Measurements from ENCODE around the gene SLC25A41.
A peak's percentile ranks its signal among the peaks of the same experiment; 100 is the strongest.

Gene SLC25A41

GRCh38 chr19:6464070-6464873 is 30.7 kb upstream of the SLC25A41 start, which contains the start of gene CRB3:
CRB3 (plus strand) TSS chr19:6464271; CDS start chr19:6464702, 431 bp downstream.
- peak within 1 kb of the TSS; percentile 81 for H3K27ac ChIP-seq
- DNase-seq (ENCODE audit: low read depth, low spot score) = peak; percentile 41

- H3K27ac ChIP-seq = peak overlapping the region; percentile 81
- peak; percentile 93 for DNase-seq (ENCODE audit: low read depth, low spot score)
Observed at GRCh38 chr19:6460099-6460884, 26.7 kb upstream of the SLC25A41 start.

GRCh38 chr19:6459262-6460098 is 25.9 kb upstream of the SLC25A41 start, which contains the start of gene SLC25A23:
SLC25A23 (minus strand) TSS chr19:6459792; CDS start chr19:6459628, 164 bp downstream.
- peak; percentile 20 for DNase-seq (ENCODE audit: low read depth, low spot score)
- peak within 1 kb of the TSS; percentile 81 for H3K27ac ChIP-seq

- no peak overlapping the region for H3K27ac ChIP-seq
- DNase-seq (ENCODE audit: low read depth, low spot score) = no peak
Observed at GRCh38 chr19:6458695-6459261, 25.2 kb upstream of the SLC25A41 start.

GRCh38 chr19:6457958-6458694 is 24.6 kb upstream of the SLC25A41 start:
- no peak overlapping the region for H3K27ac ChIP-seq
- DNase-seq (ENCODE audit: low read depth, low spot score) = no peak

- H3K27ac ChIP-seq = no peak overlapping the region
- DNase-seq (ENCODE audit: low read depth, low spot score) = no peak
Observed at GRCh38 chr19:6455924-6456323, 22.4 kb upstream of the SLC25A41 start.

- DNase-seq (ENCODE audit: low read depth, low spot score) = no peak
- H3K27ac ChIP-seq = no peak overlapping the region
Observed at GRCh38 chr19:6453951-6454565, 20.5 kb upstream of the SLC25A41 start.

- H3K27ac ChIP-seq = no peak overlapping the region
- DNase-seq (ENCODE audit: low read depth, low spot score) = no peak
Observed at GRCh38 chr19:6452899-6453298, 19.3 kb upstream of the SLC25A41 start.

GRCh38 chr19:6452223-6452614 is 18.7 kb upstream of the SLC25A41 start:
- no peak overlapping the region for H3K27ac ChIP-seq
- DNase-seq (ENCODE audit: low read depth, low spot score) = no peak

- DNase-seq (ENCODE audit: low read depth, low spot score) = no peak
- H3K27ac ChIP-seq = no peak overlapping the region
Observed at GRCh38 chr19:6451583-6452222, 18.1 kb upstream of the SLC25A41 start.

- no peak for DNase-seq (ENCODE audit: low read depth, low spot score)
- no peak overlapping the region for H3K27ac ChIP-seq
Observed at GRCh38 chr19:6450166-6450565, 16.6 kb upstream of the SLC25A41 start.

- H3K27ac ChIP-seq = no peak overlapping the region
- DNase-seq (ENCODE audit: low read depth, low spot score) = no peak
Observed at GRCh38 chr19:6448045-6448444, 14.5 kb upstream of the SLC25A41 start.

- H3K27ac ChIP-seq = no peak overlapping the region
- DNase-seq (ENCODE audit: low read depth, low spot score) = no peak
Observed at GRCh38 chr19:6446452-6446851, 12.9 kb upstream of the SLC25A41 start.

- H3K27ac ChIP-seq = no peak overlapping the region
- no peak for DNase-seq (ENCODE audit: low read depth, low spot score)
Observed at GRCh38 chr19:6443986-6444385, 10.4 kb upstream of the SLC25A41 start.

GRCh38 chr19:6442087-6442688 is 8.6 kb upstream of the SLC25A41 start:
- no peak overlapping the region for H3K27ac ChIP-seq
- no peak for DNase-seq (ENCODE audit: low read depth, low spot score)

- DNase-seq (ENCODE audit: low read depth, low spot score) = no peak
- no peak overlapping the region for H3K27ac ChIP-seq
Observed at GRCh38 chr19:6440905-6441304, 7.3 kb upstream of the SLC25A41 start.

- no peak for DNase-seq (ENCODE audit: low read depth, low spot score)
- no peak overlapping the region for H3K27ac ChIP-seq
Observed at GRCh38 chr19:6439743-6440142, 6.2 kb upstream of the SLC25A41 start.

GRCh38 chr19:6433165-6433564 is 398 bp downstream of the SLC25A41 start:
- no peak for DNase-seq (ENCODE audit: low read depth, low spot score)
- no peak overlapping the region for H3K27ac ChIP-seq

Data from epithelial cell of prostate (primary cell).